GM12878 (cell line): ENCODE data around the gene RIC1. TPM values are rescaled to one million over a fixed set of nuclear protein-coding genes. Genes with fewer than 3 reads are reported as not detected.

Experiments
- ATAC-seq: fragments of 200-7000 bp; cut with Tn5 transposase; 3 replicates; pipeline ENCODE4 v1.9.1; 2020; ENCODE audit warnings: mild to moderate bottlenecking, moderate library complexity
- BruUV-seq: library from RNA; stranded (reverse); fragments of 400-500 nt; replicated peaks from 2 replicates; lab custom pipeline; 2021; lab: Mats Ljungman, UMichigan
- CTCF ChIA-PET: fragments of 300-600 bp; sonication (Branson Sonifier 250); formaldehyde crosslinking; extraction: SDS; loops from one replicate; lab custom pipeline; 2021; ENCODE audit warnings: inconsistent platforms; lab: Yijun Ruan, JAX
- POLR2A ChIA-PET: fragments of 350-600 bp; formaldehyde crosslinking; extraction: SDS; loops from one replicate; lab custom pipeline; 2021; ENCODE audit warnings: inconsistent platforms; lab: Charles Lee
- RAD21 ChIA-PET: fragments of 300-600 bp; sonication (Branson Sonifier 250); formaldehyde crosslinking; loops from one replicate; lab custom pipeline; 2023; ENCODE audit warnings: antibody characterized with exemption; ENCODE audit not compliant: unreplicated experiment; lab: Charles Lee
- SMC1A ChIA-PET: fragments of 300-600 bp; sonication (Branson Sonifier 250); formaldehyde crosslinking; loops from one replicate; lab custom pipeline; 2023; ENCODE audit not compliant: unreplicated experiment, uncharacterized antibody; lab: Charles Lee
- DNase-seq: peaks from one replicate; pipeline ENCODE4 v3.0.0-alpha.2; 2011; ENCODE audit warnings: low read depth, low spot score
- FAIRE-seq: peaks from 3 replicates; lab custom pipeline; 2011; peaks lifted over from hg19 to GRCh38; lab: Jason Lieb, UNC
- H2AFZ ChIP-seq: 2 replicates; pipeline ENCODE4 v1.6.0; 2011; ENCODE audit warnings: low read depth, low read length, control low read depth; ENCODE audit not compliant: control insufficient read depth
- H3K27ac ChIP-seq: 2 replicates; pipeline ENCODE4 v1.5.1; 2011; ENCODE audit warnings: control low read depth; ENCODE audit not compliant: control insufficient read depth, insufficient read depth
- H3K27me3 ChIP-seq, 2 experiments: replicated peaks in 1 of 2; 2 replicates each; pipeline versions ENCODE4 v1.6.0 to v1.6.1; 2011; ENCODE audit warnings: low read length in 1 of 2; ENCODE audit not compliant: control insufficient read depth in 2 of 2, insufficient read depth in 2 of 2
- H3K36me3 ChIP-seq, 2 experiments: 2 replicates each; pipeline ENCODE4 v1.5.1; 2011; ENCODE audit warnings: low read length in 1 of 2; ENCODE audit not compliant: control insufficient read depth in 2 of 2, insufficient read depth in 2 of 2
- H3K4me1 ChIP-seq: 2 replicates; pipeline ENCODE4 v1.6.1; 2011; ENCODE audit warnings: mild to moderate bottlenecking, low read length, moderate library complexity, mixed read lengths; ENCODE audit not compliant: control insufficient read depth, insufficient read depth
- H3K4me2 ChIP-seq: 2 replicates; pipeline ENCODE4 v1.6.0; 2011; ENCODE audit warnings: control low read depth; ENCODE audit not compliant: control insufficient read depth, insufficient read depth
- H3K4me3 ChIP-seq: fragments of 200-600 bp; sonication (generic); 2 replicates; pipeline ENCODE4 v1.5.1; 2016
- H3K79me2 ChIP-seq: 2 replicates; pipeline ENCODE4 v1.6.0; 2011; ENCODE audit warnings: low read length; ENCODE audit not compliant: control insufficient read depth, insufficient read depth
- H3K9ac ChIP-seq: 2 replicates; pipeline ENCODE4 v1.8.0; 2011; ENCODE audit warnings: low read length, control low read depth, mixed read lengths; ENCODE audit not compliant: control insufficient read depth, insufficient read depth
- H3K9me3 ChIP-seq: replicated peaks from 3 replicates; pipeline ENCODE4 v1.5.1; 2011; ENCODE audit warnings: mild to moderate bottlenecking, low read length; ENCODE audit not compliant: control insufficient read depth, insufficient read depth
- H4K20me1 ChIP-seq: 2 replicates; pipeline ENCODE4 v1.6.0; 2011; ENCODE audit not compliant: control insufficient read depth, insufficient read depth
- ASH2L ChIP-seq: fragments of 300-600, 200-600 bp; sonication (generic); IDR thresholded peaks from 2 replicates; pipeline ENCODE4 v1.6.1; 2017; ENCODE audit warnings: low read depth, mild to moderate bottlenecking, borderline replicate concordance
- CREB1 ChIP-seq: IDR thresholded peaks from 2 replicates; pipeline ENCODE4 v1.6.1; 2012; ENCODE audit warnings: low read depth, mild to moderate bottlenecking, inconsistent platforms
- ELK1 ChIP-seq: IDR thresholded peaks from 2 replicates; pipeline ENCODE4 v1.6.1; 2012; ENCODE audit warnings: low read depth, low read length, improper control_type of control experiment
- EP300 ChIP-seq, 2 experiments: fragments of 150-350 bp in 1 of 2; IDR thresholded peaks; 2 replicates each; pipeline ENCODE4 v1.6.1; 2011 to 2012; ENCODE audit warnings: low read depth in 2 of 2, low read length in 2 of 2, borderline replicate concordance in 1 of 2, improper control_type of control experiment in 1 of 2, inconsistent platforms in 1 of 2; ENCODE audit not compliant: control insufficient read depth in 1 of 2
- HDAC6 ChIP-seq: fragments of 200-600 bp; sonication (generic); IDR thresholded peaks from one replicate; pipeline ENCODE4 v1.8.0; 2017; ENCODE audit warnings: antibody characterized with exemption; ENCODE audit not compliant: unreplicated experiment
- MAX ChIP-seq: IDR thresholded peaks from 2 replicates; pipeline ENCODE4 v1.6.1; 2012; ENCODE audit warnings: low read depth, low read length, improper control_type of control experiment
- MLLT1 ChIP-seq: fragments of 450-650 bp; IDR thresholded peaks from 2 replicates; pipeline ENCODE4 v1.6.1; 2016; ENCODE audit warnings: mild to moderate bottlenecking
- POLR2A ChIP-seq: IDR thresholded peaks from 2 replicates; pipeline ENCODE4 v1.6.1; 2011; ENCODE audit warnings: low read depth, mild to moderate bottlenecking, low read length
- SIN3A ChIP-seq: IDR thresholded peaks from 2 replicates; pipeline ENCODE4 v1.6.1; 2012; ENCODE audit warnings: low read depth, low read length, improper control_type of control experiment
- SMAD1 ChIP-seq: fragments of 450-650 bp; IDR thresholded peaks from 2 replicates; pipeline ENCODE4 v1.6.1; 2018; ENCODE audit warnings: mild to moderate bottlenecking, low read depth; ENCODE audit not compliant: partially characterized antibody
- SMARCA5 ChIP-seq: fragments of 450-650 bp; IDR thresholded peaks from 2 replicates; pipeline ENCODE4 v1.6.1; 2017; ENCODE audit warnings: mild to moderate bottlenecking
- SMC3 ChIP-seq: IDR thresholded peaks from 2 replicates; pipeline ENCODE4 v1.6.1; 2011; ENCODE audit warnings: low read length, improper control_type of control experiment, borderline replicate concordance
- SUPT20H ChIP-seq: IDR thresholded peaks from 2 replicates; pipeline ENCODE4 v1.6.1; 2011; ENCODE audit warnings: low read depth, mild to moderate bottlenecking, low read length, moderate library complexity, borderline replicate concordance; ENCODE audit not compliant: control insufficient read depth
- TCF3 ChIP-seq: IDR thresholded peaks from 2 replicates; pipeline ENCODE4 v1.6.1; 2012; ENCODE audit warnings: low read depth, mild to moderate bottlenecking, low read length, borderline replicate concordance; ENCODE audit not compliant: insufficient read depth
- USF2 ChIP-seq: IDR thresholded peaks from 2 replicates; pipeline ENCODE4 v1.6.1; 2011; ENCODE audit warnings: low read depth, low read length, improper control_type of control experiment, borderline replicate concordance
- ZBED1 ChIP-seq: IDR thresholded peaks from 2 replicates; pipeline ENCODE4 v1.6.1; 2016; ENCODE audit warnings: borderline replicate concordance
- WGBS: methylation state at CpG from one replicate; pipeline ENCODE4 v1.1.6; 2016; ENCODE audit warnings: low lambda C conversion rate; ENCODE audit not compliant: insufficient replicate concordance, insufficient coverage; ENCODE audit errors: missing lambda C conversion rate; 5-methylcytosine and 5-hydroxymethylcytosine counted together
- in situ Hi-C: fragments of 300-500 bp; cut with MboI; formaldehyde crosslinking; loops from 9 replicates; pipeline ENCODE4 v1.14.3; 2018; ENCODE audit warnings: mixed read lengths
- intact Hi-C: fragments of 100-400 bp; cut with micrococcal nuclease; formaldehyde crosslinking; loops from one replicate; pipeline ENCODE4 v1.14.2; 2022; ENCODE audit not compliant: unreplicated experiment
- polyA plus RNA-seq, 11 experiments: library from polyadenylated mRNA; depleted of rRNA in 4 of 11; unstranded in 6 of 11; stranded (reverse) in 5 of 11; fragments of >200 nt; fragmentation: Nextera tagmentation in 4 of 11; fragmentation: Illumina TruSeq in 1 of 11; extraction: Ambion mirVana in 4 of 11; extraction: Trizol in 1 of 11; gene quantifications; 1 replicate in 1 of 11; 2 replicates in 10 of 11; pipeline versions ENCODE4 v1.2.1 to v1.2.3, GENCODE V29; 2011 to 2016; ENCODE audit warnings: inconsistent platforms in 2 of 11, missing spikeins in 2 of 11, low read depth in 1 of 11
- total RNA-seq, 4 experiments: library from RNA; depleted of rRNA in 3 of 4; stranded (reverse); fragments of >200 nt in 3 of 4; fragmentation: Illumina TruSeq in 1 of 4; extraction: Trizol in 1 of 4; gene quantifications; 2 replicates each; pipeline versions ENCODE4 v1.2.1 to v1.2.3, GENCODE V29; 2013 to 2021

The RIC1 gene
- total and polyA plus RNA-seq, 10 of the 15 experiments (the other 5 are each of a cell fraction or from before 2014, with no cell fraction given), result 6.2 to 59.8 (median 33.3) TPM

- no peak for TF ChIP-seq SIN3A
- TF ChIP-seq ZBED1, result no peak
- no peak for TF ChIP-seq SUPT20H
- TF ChIP-seq CREB1, result no peak
- TF ChIP-seq ELK1, result no peak
- TF ChIP-seq EP300 (IDR thresholded peaks at IDR 0.05; ENCODE audit: borderline replicate concordance in 1 of 2, control insufficient read depth in 1 of 2, low read depth in 2 of 2, low read length in 2 of 2), result no peak
- TF ChIP-seq SMARCA5, result no peak
- no peak for TF ChIP-seq SMAD1
- no peak for TF ChIP-seq USF2
- no peak for TF ChIP-seq HDAC6
- TF ChIP-seq TCF3, result no peak
- TF ChIP-seq SMC3, result no peak
- TF ChIP-seq MLLT1, result no peak
- TF ChIP-seq ASH2L, result no peak
- TF ChIP-seq POLR2A, result no peak
- no peak for TF ChIP-seq MAX
- Histone ChIP-seq H3K27me3 (no peaks in the 10 kb centered on the region), H3K4me1 (no peaks in the 10 kb centered on the region), H3K4me2 (no peak overlapping the region), H3K36me3 (no peaks in the 10 kb centered on the region; a peak in 1 of 4 replicates), H3K9ac (no peak overlapping the region), H3K4me3 (no peak overlapping the region), H2AFZ (no peak overlapping the region), H3K27ac (no peak overlapping the region), H3K79me2 (peaks cover 22% of the 10 kb centered on the region), H4K20me1 (no peaks in the 10 kb centered on the region), H3K9me3 (no peaks in the 10 kb centered on the region)
- WGBS, result 100% methylated on average over 1 of the region's 1 CpG
- FAIRE-seq, result no peak
- no peak for ATAC-seq
- intact Hi-C loops, result no loop called here
- no peak for DNase-seq
- ChIA-PET CTCF (no interaction called here), RAD21 (no interaction called here), SMC1A (interaction anchor here (1.3 kb wide), 1 partner anchor 63 kb away, joined by 3 read pairs; no protein-coding TSS in a partner anchor), POLR2A (no interaction called here)
- no TSS peak for BruUV-seq
- in situ Hi-C loops, result no loop called here
Measured at GRCh38 chr9:5690278-5690677, 61.4 kb downstream of the RIC1 start.
